ENCODE data around the gene SRA1. TPM values are rescaled to one million over a fixed set of nuclear protein-coding genes. Genes with fewer than 3 reads are reported as not detected.

The SRA1 gene
- total RNA-seq, 1 experiment from 2014 or later, result 92.9 TPM

DNA sequence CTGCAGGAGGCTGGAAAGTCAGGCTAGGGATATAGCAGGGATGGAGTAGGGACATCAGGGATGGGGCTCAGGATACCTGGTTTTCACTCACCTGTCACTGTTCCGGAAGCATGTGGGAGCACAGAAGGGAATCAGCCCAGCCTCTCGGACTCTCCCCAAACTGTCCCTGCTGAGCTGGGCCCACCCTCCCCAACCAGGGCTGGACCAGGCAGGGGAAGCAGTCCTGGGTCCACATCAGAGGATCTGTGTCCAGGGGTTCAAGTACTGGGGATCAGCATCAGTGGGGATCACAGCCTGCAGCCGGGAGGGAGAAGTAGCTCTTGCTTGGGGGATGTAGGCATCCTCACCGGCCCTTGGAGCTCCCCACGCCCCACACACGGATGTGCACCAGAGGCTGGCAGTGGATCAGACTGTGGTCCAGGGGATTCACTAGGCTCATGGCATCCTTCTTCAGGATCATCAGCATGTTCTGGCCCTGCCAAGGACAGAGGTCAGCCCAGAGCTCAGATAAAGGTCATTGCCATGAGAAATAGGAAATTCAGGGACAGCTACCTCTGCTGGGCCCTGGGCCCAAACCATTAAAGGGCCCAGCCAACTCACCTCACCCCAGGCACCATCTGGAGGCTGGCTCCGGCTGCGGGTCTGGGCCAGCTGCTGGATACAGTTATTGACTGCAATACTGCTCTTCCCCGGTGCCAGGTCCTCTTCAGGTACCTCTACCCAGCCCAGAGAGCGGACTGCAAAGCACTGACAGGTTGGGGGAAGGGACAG is 4.7 kb upstream of the SRA1 start:
- H3K9me3 ChIP-seq, result no peaks in the 10 kb centered on the region
- no peaks in the 10 kb centered on the region for H3K27me3 ChIP-seq
- H3K36me3 ChIP-seq, result peaks cover 22% of the 10 kb centered on the region
- H3K4me3 ChIP-seq, result no peak overlapping the region
- DNase-seq, result no peak

DNA sequence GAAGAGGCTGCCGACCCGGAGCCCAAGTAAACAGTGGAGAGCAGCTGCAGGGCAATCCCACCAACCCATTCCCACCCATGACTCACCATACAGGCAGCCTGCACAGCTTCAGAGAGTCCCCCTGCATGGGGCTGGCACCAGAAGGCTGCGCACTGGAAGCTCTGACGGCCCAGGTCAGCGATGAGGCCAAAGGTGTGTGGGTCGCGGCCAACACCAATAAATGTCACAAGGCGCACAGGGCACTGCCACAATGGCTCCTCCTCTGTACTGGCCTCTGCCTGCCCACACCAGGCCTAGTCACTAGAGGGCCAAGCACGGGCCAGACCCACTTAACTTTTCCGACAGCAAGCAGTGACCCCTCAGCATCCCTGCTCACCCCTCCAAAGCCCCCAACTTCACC is 3.0 kb upstream of the SRA1 start:
- Histone ChIP-seq H3K27me3 (no peaks in the 10 kb centered on the region), H3K36me3 (peaks cover 22% of the 10 kb centered on the region), H3K9me3 (no peaks in the 10 kb centered on the region), H3K4me3 (no peak overlapping the region)
- DNase-seq, result no peak

DNA sequence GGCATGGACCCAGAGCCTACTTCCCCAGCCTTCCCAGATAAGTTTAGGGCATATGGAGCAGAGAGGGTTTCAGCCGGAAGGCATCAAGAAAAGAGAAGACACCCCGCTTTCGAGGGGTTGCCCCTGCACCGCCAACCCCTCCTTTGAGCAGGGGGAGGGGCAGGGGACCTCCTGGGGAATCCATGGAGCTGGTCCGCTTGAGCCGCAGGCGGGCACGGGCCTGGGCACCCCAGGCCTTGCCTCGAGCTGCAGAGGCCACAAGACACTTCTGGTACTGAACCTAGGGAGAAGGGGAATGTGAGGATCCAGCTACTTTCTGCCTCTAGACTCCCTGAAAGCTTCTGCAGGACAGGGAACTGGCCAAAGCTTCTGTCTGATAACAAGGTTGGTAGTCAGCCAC is 1.3 kb upstream of the SRA1 start:
- no peak for DNase-seq
- no peak overlapping the region for H3K4me3 ChIP-seq
- H3K36me3 ChIP-seq, result peaks cover 31% of the 10 kb centered on the region
- H3K9me3 ChIP-seq, result no peaks in the 10 kb centered on the region
- no peaks in the 10 kb centered on the region for H3K27me3 ChIP-seq

DNA sequence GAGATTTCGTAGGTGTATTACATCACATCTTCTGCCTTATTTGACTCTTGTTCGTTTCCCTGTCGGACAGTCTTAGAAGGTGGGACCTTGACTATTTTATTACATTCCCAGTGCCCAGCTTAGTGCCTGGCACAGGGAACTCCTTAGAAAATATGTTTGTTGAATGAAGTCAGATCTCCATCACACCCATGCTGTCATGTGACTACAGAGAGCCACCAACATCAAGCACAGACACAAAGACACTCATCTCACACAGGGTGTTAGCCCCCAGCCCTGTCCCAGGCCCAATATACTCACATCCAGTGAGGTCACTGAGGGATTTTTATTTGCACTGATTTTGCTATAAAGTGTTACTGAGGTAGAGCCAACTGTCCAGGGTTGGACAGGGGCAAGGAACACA is 692 bp upstream of the SRA1 start:
- Histone ChIP-seq H3K9me3 (no peaks in the 10 kb centered on the region), H3K4me3 (peak overlapping the region; percentile 90), H3K36me3 (peaks cover 36% of the 10 kb centered on the region), H3K27me3 (no peaks in the 10 kb centered on the region)
- DNase-seq, result no peak

DNA sequence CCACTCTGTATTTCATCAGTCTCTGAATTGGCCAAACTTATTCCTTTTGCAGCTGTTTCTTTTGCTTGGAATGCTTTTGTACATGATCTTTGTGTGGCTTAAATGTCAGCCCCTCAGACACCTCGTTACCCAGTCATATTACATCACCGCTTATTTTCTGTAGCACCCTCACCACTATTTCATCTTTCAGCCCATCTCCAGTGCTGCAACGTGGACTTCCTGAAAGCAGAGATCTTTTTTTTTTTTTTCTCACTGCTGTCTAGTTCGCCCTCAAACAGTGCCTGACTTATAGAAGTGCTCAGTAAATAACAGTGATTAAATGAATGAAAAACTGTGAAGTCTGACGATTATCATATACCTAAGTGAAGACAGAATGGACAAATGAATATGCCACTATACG is 835 bp downstream of the SRA1 start:
- no peak for DNase-seq
- peak overlapping the region; percentile 90 for H3K4me3 ChIP-seq
- no peaks in the 10 kb centered on the region for H3K9me3 ChIP-seq
- H3K36me3 ChIP-seq, result peaks cover 50% of the 10 kb centered on the region
- no peaks in the 10 kb centered on the region for H3K27me3 ChIP-seq

DNA sequence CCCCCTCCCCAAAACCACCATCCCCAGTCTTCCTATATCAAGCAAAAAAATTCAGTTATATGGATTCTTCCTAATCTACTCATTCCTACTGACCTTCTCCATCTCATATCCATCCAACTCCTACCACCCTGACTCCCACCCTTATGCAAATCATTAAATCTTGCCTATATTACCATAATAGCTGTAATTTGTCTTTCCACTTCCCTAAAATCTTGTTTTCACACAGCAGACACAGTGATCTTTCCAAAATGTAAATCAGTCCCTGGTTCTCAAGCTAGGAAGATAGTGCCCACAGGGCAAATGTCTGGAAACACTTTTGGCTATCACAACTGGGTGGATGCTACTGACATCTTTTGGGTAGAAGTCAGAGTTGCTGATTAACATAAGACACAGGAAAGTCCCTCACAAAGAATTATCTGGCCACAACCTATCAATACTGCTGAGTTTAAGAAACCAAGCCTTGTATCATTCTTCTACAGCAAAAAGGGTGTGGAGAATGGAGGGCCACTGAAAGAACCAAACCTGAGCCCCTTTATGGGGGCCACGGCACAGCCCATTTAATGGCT is 1.4 kb downstream of the SRA1 start:
- Histone ChIP-seq H3K36me3 (peaks cover 56% of the 10 kb centered on the region), H3K27me3 (no peaks in the 10 kb centered on the region), H3K9me3 (no peaks in the 10 kb centered on the region), H3K4me3 (peak overlapping the region; percentile 90)
- no peak for DNase-seq

DNA sequence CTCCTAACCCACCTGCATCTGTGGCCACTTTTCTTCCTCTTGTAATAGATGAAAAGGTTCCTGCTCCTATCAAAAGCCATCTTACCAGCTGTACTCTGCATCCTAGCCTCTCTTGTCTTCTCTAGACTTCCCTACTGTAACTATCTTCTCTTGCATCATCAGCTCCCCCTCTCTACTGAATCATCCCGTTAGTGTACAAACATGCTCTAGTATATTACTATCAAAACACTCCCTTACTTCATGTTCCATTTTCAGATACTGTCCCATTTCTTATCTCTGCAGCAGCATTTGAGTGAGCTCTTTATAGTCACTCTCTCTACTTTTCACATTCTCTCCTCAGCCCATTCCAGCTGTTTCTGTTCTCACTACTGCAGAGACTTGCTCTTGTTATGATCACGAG is 2.8 kb downstream of the SRA1 start:
- H3K9me3 ChIP-seq, result no peaks in the 10 kb centered on the region
- no peaks in the 10 kb centered on the region for H3K27me3 ChIP-seq
- no peak for DNase-seq
- H3K36me3 ChIP-seq, result peaks cover 68% of the 10 kb centered on the region
- H3K4me3 ChIP-seq, result no peak overlapping the region

DNA sequence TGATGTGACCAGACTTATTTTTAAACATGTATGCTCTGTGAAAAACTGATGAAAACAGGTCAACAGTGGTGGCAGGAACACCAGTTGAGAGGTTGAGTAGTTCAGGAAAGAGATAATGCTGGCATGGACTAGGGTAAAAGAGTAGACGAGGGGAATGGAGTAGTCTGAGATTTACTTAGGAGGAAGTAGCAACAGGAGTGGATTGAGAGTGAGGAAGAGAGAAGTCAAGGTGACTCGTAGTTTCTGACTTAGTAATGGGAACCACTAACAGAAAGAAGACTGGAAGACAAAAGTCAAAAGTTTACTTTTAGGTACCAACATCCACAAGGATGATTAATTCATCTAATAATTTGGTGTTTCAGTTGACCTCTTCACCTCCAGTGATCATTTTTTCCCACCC is 3.6 kb downstream of the SRA1 start:
- Histone ChIP-seq H3K4me3 (no peak overlapping the region), H3K36me3 (peaks cover 76% of the 10 kb centered on the region), H3K27me3 (no peaks in the 10 kb centered on the region), H3K9me3 (no peaks in the 10 kb centered on the region)
- DNase-seq, result no peak

DNA sequence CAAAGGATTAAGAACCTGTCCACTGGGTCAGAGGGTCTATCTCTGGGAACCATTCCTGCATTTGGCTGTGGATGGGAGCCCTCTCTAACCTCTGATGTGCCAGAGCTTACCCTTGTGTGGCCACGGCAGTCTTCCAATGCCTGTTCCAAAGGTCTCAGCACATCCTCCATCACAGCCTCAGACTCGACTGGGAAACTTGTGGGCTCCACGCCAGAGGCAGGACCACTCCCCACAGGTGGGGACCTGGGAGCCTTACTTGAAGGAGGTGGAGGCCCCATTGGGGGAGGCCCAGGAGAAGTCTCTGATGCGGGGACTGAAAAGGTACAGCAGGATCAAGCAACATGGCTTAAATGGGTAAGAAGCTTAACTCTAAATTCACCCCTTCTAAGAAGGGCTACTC is 5.4 kb downstream of the SRA1 start:
- Histone ChIP-seq H3K27me3 (no peaks in the 10 kb centered on the region), H3K36me3 (peaks cover 73% of the 10 kb centered on the region), H3K4me3 (no peak overlapping the region), H3K9me3 (no peaks in the 10 kb centered on the region)
- DNase-seq, result no peak

DNA sequence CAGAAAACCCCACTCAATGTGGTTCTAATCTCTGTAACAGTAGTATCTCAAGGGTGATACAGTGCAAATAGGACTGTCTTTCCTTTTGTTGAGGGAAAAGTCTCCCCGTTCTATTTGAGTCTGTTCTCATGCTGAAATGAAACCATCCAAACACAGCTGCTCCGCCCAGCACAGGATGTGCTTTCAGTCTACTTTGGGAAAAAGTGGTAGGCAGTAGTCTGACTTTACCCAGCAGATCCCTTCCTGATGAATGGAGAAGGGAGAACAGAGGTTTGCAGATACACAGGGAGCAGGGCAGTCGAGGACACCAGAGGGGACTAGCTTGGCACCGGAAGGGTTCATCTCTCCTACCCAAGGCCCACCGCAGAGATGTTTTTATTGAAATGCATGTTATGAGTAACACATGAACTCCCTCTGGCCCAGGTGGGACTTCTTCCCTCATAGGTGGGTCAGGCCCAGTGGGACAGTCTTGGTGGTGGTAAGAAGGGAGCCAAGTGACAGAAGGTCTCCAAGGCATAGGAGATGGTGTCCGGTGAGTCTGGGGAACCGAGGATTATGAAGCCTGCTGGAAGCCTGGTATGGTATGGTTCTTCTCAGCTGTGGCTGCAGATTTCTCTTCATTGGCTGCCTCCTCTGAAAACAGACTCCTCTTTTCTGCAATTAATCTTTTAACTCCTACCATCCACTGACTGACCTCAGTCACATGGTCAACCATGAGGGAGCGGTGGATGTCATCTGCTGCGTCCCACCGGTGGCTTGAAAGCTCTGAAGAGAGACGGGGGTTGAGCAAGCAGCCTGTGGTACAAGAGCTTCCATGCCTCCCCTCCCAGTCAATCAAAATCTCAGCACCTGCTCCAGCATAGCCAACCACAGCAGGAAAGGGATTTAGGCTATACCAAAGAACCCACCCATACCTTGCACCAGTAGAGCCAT is 6.9 kb downstream of the SRA1 start:
- Histone ChIP-seq H3K4me3 (no peak overlapping the region), H3K9me3 (no peaks in the 10 kb centered on the region), H3K27me3 (no peaks in the 10 kb centered on the region), H3K36me3 (peaks cover 59% of the 10 kb centered on the region)
- DNase-seq, result no peak

DNA sequence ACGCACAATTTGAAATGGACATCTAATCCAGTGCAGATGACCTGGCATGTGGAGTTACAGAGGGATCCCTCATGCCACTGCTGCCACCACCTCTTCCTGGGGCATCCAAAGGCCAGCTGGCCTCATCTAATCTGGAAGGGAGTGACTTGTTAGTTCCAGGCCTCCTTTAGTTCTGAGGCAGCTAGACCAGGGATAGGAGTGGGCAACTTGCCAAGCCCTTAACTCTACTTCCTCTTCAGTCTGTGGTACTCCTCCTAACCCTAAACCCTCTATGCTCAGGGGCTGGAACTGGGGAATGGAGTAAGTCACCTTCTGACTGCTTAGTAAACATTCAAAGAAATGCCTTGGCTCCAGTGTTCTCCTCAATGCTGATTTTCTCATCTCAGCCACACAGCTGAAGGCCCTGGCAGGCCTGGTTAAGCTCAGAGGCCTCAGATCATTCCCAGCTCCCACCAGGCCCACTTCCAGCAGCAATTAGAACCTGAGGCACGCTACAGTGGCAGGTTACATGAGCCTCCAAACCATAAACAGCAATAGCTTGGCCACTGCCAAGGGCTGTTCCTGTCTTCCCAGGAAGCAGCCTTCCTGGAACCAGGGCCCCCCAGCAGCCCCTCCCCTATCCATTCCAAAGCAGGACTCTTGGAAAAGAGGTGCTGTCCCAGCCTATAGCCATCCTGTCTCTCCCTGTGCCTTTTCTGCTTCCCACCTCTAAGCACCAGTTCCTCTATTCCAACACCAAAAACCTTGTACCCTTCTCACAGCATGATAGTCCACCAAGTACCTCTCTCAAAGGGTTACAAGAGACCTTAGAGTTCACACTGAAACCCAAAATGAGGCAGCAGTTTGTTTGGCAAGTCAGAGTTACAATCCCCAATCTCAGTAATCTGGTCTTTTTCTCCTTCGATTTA is 7.8 kb downstream of the SRA1 start:
- Histone ChIP-seq H3K4me3 (no peak overlapping the region), H3K27me3 (no peaks in the 10 kb centered on the region), H3K36me3 (peaks cover 54% of the 10 kb centered on the region), H3K9me3 (no peaks in the 10 kb centered on the region)
- peak; percentile 67 for DNase-seq

DNA sequence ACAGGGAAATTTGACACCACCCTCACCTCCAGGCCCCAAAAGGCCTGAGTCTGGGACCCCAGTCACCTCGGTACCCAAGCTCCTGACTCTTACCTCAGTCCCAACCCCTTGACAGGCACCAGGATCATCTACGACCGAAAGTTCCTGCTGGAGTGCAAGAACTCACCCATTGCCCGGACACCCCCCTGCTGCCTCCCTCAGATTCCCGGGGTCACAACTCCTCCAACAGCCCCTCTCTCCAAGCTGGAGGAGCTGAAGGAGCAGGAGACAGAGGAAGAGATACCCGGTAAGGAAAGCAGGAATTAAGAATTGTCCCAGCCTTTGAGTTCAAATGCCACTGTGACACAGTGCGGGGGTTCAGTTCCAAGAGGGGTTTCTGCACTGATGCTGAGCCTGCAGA is 8.5 kb downstream of the SRA1 start:
- H3K27me3 ChIP-seq, result no peaks in the 10 kb centered on the region
- H3K4me3 ChIP-seq, result no peak overlapping the region
- no peaks in the 10 kb centered on the region for H3K9me3 ChIP-seq
- no peak for DNase-seq
- H3K36me3 ChIP-seq, result peaks cover 60% of the 10 kb centered on the region

DNA sequence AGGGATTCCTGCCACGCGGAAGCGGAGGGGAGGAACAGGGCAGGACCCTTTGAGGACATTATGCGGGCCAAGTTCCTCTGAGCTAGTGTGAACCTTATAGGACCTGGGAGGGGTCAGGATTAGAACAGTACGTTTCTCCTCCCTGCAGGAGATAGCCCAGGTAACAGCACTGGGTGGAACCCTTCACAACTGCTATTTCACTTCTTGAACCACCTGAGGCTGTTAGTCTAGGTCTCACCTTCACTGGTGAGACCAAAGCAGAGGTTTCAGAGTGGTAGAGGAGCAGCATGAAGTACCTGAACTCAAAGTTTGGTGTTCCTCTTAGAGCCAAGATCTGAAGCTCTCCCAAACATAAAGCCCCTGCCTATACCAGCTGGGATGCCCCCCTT is 9.0 kb downstream of the SRA1 start:
- no peaks in the 10 kb centered on the region for H3K9me3 ChIP-seq
- H3K4me3 ChIP-seq, result peak overlapping the region; percentile 47
- peaks cover 58% of the 10 kb centered on the region for H3K36me3 ChIP-seq
- no peaks in the 10 kb centered on the region for H3K27me3 ChIP-seq
- DNase-seq, result no peak

DNA sequence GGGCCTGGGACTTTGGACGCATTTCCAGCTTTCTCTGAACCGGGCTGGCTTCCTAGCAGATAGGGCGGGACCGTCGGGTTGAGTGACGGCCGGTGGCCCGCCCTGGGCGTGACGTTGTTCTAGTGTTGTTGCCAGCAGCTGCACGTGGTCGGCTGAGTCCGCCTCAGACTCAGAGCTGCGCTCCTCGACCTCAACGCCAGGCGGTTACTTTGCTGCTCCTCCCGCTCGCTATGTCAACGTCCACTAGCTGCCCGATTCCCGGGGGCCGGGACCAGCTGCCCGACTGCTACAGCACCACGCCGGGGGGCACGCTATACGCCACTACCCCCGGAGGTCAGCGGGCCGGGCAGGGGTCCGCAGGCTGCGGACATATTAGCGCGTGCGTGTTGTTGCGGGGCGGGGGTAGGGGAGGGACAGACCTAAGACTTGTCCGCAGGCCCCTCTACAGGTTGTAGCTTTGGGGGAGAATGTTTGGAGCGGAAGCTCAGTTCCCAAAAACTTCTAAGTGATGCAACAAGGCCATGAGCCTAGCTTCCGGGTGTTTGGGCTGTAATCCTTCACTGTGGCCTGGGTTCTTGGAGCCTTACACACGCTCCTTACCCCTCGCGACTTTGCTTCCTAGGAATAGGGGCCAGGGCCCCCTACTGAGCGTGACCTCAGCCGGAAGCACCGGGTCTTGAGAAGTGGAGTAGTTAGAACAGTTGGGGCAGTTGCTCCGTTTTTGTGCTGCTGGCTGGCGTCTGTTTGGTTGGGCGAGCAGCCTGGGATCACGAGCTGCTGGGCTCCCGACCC is 9.6 kb downstream of the SRA1 start, which contains the start of gene EIF4EBP3:
Gene EIF4EBP3 (plus strand): TSS at position 155 of the 792 bp plus-strand sequence. CDS start 76 bp downstream, at position 231.
- Histone ChIP-seq H3K4me3 (peak within 1 kb of the TSS; percentile 47), H3K36me3 (peaks cover 56% of the 10 kb centered on the region)

DNA sequence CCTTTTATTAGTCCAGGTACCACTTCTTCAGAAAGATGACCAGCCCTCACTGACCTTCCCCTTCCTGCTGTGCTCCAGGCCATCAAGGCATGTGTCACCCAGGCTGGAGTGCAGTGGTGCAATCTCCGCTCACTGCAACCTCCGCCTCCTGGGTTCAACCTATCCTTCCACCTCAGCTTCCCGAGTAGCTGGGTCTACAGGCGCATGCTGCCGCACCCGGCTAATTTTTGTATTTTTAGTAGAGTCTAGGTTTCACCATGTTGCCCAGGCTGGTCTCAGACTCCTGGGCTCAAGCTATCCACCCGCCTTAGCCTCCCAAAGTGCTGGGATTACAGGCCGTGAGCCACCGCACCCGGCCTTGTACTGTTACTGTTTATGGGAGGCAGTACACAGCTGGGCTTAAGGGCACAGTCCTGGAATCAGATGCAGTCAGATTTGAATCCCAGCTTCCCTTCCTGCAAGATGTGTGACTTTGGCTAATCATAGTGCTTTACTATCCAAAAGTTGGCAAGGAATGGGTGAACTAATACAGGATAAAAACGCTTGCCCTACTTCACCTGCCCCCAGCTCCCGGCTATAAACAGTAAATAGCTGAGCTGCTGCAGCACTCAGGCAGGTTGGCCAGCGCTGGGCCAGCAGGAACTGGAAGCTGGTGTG is 10.3 kb downstream of the SRA1 start:
- Histone ChIP-seq H3K27me3 (no peaks in the 10 kb centered on the region), H3K36me3 (peaks cover 54% of the 10 kb centered on the region), H3K4me3 (no peak overlapping the region; the same call in 1 of the 2 replicates), H3K9me3 (no peaks in the 10 kb centered on the region)
- peak; percentile 34 for DNase-seq

More for the DNA sequence above, 9.6 kb downstream of the SRA1 start, which contains the start of gene EIF4EBP3:
- H3K27me3 ChIP-seq, result no peaks in the 10 kb centered on the region
- H3K9me3 ChIP-seq, result no peaks in the 10 kb centered on the region
- DNase-seq, result peak; percentile 99

Measured in MG63 (cell line).